NCI-H2171 treated with DMSO at 0.1 percent for 48 hours (cell line): Measurements from ENCODE around the gene YIPF6.
"Not testable (repeated sequence)": the region's sequence is repeated elsewhere in the genome, so short reads cannot be mapped to it uniquely, and the experiment has no call there.

Source experiments
- DNase-seq: peaks from one replicate; lab custom pipeline; 2025; lab: John Stamatoyannopoulos, UW

The YIPF6 gene

DNA sequence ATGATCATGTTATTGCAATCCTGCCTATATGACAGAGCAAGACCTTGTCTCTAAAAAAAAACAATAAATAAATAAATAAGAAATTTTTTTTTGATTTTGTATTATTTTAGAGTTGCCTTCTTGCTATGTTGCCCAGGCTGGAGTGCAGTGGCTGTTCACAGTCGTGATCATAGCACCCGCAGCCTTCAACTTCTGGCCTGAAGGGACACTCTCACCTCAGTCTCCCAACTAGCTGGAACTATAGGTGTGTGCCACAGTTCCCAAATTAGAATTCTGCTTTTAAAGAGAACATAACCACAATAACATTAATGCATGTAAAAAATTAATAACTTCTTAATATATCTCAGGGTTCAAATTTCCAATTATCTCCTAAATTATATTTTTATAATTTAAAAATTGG, 7.8 kb downstream of the YIPF6 start:
- no peak for DNase-seq

DNA sequence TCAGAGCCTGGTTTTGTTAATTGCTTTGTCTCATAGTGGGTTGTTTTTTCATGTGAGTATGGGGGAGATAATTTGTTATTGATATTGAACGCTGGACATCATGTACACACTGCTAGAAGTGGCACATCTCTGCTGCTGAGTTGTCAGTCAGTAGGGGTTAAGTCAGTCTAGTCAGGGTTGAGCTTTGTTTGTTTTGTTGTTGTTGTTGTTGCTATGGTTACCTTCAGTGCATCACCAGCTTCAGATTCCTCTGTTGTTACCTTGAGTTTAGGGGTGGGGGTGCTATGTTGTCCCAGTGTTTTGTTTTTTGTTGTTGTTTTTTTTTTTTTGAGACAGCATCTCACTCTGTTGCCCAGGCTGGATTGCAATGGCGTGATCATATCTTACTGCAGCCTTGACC, 9.9 kb downstream of the YIPF6 start:
- DNase-seq = no peak

DNA sequence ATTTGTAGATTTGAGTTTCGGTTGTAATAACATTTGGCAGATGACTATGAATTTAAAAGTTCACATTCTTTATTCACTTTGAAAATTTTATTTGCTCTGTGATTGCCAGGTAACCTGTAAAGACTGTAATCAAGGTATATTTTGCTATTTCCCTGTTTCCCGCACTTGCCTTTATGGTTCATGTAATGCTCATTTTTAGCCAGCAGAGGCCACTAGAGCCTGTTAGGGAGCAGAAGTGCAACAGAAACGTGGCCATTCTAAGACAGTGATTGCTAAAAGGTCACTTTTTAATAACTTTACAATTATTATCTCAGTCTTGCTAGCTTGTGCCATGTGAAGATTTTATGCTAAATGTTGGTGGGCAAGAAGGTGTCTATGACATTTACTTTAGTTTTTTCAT, 12.4 kb downstream of the YIPF6 start:
- DNase-seq = peak; percentile 4

DNA sequence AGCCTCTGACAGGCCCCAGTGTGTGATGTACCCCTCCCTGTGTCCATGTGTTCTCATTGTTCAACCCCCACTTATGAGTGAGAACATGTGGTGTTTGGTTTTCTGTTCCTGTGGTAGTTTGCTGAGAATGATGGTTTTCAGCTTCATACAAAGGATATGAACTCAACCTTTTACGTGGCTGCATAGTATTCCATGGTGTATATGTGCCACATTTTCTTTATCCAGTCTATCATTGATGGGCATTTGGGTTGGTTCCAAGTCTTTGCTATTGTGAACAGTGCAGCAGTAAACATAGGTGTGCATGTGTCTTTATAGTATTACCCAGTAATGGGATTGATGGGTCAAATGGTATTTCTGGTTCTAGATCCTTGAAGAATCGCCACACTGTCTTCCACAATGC, 25.8 kb downstream of the YIPF6 start:
- DNase-seq = not testable (repeated sequence)

DNA sequence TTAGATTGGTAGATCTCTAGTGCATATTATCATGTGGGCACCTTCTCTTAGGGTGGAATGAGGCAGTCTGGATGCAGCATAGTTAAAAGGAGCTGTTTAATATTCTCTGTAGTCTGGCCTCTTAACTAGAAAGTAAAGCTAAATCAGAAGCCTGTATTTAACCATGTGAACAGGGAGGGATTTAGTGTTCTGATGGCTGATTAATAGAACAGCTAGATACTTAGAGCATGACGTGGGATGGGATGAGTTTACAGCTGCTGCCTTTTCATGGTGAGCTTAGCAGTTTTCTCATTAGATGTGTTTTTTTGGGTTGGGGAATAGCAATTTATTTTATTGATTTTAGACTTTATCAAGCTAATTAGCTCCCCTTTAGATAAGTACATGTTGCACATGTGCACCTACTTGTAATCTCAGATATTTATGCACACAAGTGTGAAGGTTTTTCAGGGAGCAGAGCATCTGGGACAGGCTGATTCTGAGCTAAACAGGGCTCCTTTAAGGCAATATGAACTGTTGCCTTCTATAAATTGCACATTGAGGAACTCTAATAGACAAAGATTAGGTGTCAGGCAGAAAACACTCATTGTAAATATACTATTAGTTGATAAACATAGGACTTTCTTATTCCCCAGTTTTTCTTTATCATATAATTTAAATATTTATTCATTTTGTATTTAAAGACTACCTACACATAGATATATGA, 34.1 kb downstream of the YIPF6 start:
- no peak for DNase-seq

DNA sequence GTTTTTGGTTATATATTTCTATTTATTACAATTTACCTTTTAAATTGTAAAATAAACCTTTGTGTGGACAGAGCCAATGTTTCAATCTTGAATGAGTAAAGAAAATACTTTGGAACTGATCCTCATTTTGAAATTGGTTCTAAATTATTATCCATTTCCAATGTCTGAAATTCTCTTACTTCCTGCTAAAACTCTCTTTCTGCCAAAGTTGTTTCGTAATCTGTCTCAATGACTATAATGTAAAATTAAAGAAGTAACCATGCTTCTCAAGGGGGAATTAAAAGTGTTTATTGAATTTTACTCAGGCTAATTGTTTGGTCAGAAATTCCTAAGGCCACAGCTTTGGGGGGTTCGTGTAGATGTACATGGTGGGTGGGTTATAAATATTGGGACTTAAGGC, 34.8 kb downstream of the YIPF6 start:
- no peak for DNase-seq

DNA sequence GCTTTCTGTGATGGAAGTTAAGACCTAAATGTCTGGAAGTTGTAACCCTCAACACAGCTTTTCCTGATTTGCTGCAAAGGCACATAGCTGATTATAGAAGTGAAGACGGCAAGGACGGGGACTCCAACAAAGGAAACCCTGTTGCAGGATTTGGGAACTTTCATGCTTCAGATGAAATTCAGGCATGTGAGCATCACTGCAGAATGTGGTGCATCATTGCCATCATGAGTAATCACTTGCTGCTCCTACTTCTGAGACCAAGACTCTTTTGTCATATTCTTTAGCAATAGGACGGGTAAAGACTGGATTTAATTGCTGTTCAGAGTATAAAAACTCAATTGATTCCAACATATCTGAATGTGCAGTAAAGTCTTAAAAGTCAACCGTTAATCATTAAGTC, 35.8 kb downstream of the YIPF6 start:
- DNase-seq = no peak

DNA sequence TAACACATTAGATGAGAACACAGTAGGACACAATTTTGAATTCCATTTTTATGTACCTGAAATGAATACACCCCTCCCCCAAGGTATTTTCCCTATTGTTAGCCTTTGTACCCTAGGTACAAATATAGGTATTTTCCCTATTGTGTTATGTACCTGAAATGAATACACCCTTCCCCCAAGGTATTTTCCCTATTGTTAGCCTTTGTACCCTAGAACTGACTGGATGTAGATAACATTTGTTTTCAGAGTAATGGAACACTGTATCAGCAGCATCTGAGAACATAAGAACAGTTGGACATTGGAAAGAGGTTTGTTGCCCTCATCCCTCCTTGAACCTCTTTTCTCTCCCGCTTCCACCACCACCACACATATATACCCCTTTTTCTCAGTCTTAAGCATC, 37.6 kb downstream of the YIPF6 start:
- no peak for DNase-seq

DNA sequence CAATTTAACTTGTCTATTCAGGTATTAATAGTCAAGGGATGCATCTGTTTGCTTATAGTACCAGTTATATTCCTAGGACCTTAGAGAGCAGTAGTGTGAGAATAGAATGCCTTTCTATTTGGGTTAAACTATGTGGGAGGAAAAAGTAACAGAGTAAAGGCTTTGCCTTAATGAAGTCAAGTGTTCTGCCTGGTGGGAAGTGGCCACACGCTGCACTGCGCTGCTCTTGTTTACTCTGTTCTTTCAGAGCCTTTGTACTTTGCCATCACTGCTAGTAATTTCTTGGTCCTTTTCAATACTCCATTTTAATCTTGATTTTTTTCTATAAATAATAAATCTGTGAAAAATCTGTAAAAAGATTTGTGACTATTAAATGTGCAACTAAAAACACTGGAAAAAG, 38.0 kb downstream of the YIPF6 start:
- no peak for DNase-seq

DNA sequence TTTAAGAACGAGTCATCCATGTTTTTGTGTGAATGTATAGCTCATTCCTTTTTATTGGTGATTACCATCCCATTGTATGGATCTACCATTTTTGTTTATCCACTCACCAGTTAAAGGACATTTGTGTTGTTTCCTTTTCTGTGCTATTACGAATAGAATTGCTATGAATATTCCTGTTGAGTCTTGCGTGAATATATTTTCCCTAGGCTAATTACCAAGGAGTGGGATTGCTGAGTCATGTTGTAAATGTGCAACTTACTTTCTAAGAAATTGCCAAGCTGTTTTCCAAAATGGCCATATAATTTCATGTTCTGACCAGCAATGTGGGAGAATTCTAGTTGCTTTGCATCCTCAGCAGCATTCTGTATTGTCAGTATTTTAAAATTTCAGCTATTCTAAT, 51.3 kb downstream of the YIPF6 start:
- no peak for DNase-seq

DNA sequence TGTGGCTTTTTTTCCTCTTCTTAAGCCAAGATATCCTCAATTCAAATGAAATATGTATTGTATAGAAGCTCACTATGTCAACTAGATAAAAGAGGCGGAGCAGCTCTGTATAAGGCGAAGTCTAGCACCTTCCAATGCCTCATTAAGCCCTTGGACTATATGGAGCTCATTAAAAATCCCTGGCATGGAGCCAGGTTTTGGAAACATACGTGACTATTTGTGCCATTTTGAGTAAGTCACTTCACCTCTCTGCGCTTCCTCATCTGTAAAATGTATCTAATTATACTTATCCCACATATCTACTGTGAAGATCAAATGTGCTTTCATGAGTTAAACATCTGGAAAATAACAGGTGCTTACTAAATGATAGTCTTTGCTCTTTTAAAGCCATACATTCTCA, 57.2 kb downstream of the YIPF6 start:
- no peak for DNase-seq

DNA sequence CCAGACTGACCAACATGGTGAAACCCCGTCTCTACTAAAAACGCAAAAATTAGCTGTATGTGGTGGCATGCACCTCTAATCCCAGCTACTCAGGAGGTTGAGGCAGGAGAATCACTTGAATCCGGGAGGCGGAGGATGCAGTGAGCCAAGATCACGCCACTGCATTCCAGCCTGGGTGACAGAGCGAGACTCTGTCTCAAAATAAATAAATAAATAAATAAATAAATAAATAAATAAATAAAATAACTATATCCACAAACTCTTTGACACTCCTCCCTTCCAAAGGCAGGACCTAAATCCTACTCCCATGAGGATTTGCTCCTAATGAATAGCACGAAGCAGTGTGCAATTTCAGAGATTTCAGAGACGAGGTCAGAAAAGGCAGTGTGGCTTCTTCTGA, 58.3 kb downstream of the YIPF6 start:
- DNase-seq = not testable (repeated sequence)

DNA sequence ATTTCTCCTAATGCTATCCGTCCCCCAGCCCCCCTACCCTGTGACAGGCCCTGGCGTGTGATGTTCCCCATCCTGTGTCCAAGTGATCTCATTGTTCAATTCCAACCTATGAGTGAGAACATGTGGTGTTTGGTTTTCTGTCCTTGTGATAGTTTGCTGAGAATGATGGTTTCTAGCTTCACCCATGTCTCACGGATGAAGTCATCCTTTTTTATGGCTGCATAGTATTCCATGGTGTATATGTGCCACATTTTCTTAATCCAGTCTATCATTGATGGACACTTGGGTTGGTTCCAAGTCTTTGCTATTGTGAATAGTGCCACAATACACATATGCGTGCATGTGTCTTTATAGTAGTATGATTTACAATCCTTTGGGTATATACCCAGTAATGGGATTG, 61.1 kb downstream of the YIPF6 start:
- not testable (repeated sequence) for DNase-seq

DNA sequence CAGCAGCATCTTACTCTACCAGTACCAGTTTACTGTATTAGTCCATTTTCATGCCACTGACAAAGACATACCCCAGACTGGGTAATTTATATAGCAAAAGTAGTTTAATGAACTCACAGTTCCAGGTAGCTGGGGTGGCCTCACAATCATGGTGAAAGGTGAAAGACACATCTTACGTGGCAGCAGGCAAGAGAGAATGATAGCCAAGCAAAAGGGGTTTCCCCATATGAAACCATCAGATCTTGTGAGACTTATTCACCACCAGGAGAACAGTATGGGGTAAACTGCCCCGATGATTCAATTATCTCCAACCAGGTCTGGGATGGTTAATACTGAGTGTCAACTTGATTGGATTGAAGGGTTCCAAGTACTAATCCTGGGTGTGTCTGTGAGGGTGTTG, 69.3 kb downstream of the YIPF6 start:
- no peak for DNase-seq

DNA sequence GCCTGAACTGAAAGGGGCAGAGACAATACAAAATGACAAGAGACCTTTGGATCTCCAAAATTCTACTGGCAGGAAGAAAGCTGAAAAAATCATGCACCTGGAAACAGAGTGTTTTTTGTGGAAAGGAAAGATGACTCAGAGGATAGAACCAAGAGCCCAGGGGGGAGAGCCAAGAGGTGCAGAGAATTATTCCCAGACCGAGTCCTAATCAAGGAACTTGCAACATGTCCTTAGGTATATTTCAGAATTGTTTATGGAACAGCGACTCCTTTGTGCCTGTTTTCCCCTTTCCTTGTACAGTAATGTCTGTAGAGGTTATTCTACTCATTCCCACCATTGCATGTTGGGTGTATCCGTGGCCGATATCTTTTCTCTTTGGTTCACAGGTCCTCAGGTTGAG, 71.7 kb downstream of the YIPF6 start:
- no peak for DNase-seq

DNA sequence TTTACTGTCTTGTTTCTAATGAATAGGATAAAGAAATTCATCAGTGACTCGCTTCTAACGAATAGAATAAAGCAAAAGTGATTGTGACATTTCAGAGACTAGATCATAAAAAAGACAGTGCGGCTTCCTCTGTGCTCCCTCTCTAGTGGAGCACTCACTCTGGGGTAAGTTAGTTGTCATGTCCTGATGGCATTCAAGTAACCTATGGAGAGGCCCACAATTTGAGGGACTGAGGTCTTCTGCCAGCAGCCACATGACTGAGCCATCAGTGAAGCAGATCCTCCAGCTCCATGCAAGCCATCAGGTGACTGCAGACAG, 72.4 kb downstream of the YIPF6 start:
- no peak for DNase-seq

DNA sequence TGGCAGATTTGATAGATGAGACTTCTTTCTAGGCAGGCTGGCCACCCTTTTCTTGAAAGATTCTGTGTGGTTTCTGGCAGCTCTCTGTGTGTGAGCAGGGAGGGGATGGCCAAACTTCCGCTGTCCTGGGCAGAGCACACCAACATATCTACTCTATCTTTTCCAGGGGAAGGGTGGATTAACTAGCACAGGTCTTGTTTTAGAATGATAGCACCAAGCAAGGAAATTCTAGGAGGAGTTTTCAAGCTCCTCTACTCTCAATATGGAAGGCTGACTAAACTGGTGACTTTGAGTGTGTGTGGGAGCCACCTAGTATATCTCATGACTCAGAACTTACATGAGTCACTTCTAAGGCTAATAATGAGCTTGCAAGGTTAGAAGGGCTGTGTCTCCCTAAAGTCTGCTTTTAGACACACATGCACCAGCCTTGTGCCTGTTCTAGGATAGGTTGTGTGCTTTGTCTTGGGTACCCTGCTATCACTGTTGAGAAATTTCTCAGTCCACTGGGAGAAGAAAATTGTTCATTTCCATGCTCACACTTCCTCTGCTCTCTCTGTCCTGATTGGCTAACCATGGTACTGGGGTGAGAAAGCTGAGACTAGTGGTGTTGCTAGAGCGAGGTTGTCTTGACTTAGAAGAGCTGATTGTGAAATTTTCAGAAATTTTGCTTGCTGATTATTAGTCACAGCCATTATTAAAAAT, 72.9 kb downstream of the YIPF6 start:
- no peak for DNase-seq

DNA sequence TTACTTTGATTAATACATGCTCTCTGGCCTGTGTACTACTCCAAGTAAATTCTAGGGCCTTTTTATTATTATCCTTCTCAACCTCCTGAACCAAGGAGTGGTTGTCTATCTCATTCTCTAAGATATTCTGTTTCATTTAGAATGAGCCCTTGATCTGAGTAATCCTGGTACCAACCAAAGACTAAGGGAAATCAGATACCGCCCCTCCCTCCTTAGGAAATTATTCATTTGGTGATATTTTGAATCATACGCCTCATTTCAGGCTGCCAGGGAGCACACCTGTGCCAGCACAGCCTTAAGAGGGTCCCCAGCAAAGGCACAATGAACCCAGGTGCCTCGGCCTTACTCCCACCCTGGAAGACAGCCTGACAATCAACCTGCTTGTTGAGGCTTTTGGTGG, 75.4 kb downstream of the YIPF6 start:
- no peak for DNase-seq

DNA sequence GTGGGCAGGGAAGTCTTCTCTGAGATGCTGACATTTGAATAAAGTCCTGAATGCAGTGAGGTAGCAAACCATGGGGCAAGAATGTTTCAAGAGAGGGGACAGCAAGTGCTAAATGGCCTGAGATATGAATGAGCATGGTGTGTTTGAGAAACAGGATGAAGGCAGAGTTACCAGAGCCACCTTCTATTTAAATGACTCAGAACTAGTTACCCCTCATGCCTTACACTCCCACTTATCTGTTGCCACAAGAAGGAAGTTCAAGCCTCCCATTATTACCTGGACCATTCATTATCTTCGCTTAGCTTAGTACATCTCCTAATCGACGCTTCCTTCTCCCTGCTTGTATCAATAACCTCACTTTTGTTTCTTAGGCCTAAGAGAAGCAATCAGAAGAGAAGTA, 81.0 kb downstream of the YIPF6 start:
- no peak for DNase-seq

DNA sequence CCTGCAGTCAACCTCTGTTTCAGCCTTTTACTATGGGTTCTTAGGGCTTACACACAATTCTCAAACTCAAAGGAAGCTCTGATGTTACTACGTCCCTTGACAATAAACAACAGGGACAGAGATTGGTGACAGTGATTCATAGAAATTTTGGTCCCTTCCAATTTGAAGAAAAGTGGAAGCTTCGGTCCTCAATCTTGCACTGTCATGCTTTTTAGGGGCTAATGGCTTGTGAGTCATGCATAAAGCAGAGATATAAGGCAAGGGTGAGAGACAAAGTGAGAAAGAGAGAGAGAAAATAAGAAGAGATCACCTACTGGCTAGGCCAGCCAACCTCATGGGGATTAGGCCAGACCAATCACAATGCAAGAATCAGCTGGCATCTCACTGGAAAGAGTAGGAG, 85.4 kb downstream of the YIPF6 start:
- no peak for DNase-seq
